KMS-11 (cell line): ENCODE results near the gene TNFSF15.

Experiments used
- H2AFZ ChIP-seq: fragments of 200-600 bp; sonication (generic); 2 replicates; pipeline ENCODE4 v1.6.1; 2016; ENCODE audit warnings: antibody characterized with exemption, mixed run types, low read depth
- H3K27ac ChIP-seq: fragments of 200-600 bp; sonication (generic); 2 replicates; pipeline ENCODE4 v1.6.1; 2016; ENCODE audit warnings: mild to moderate bottlenecking, mixed run types
- H3K27me3 ChIP-seq: fragments of 200-600 bp; sonication (generic); 2 replicates; pipeline ENCODE4 v1.6.1; 2017; ENCODE audit warnings: mild to moderate bottlenecking, low read depth, mixed run types, moderate library complexity; ENCODE audit not compliant: insufficient read depth
- H3K36me3 ChIP-seq: fragments of 200-600 bp; sonication (generic); 2 replicates; pipeline ENCODE4 v1.6.1; 2017; ENCODE audit warnings: mild to moderate bottlenecking, mixed run types; ENCODE audit not compliant: insufficient read depth
- H3K4me1 ChIP-seq: fragments of 200-600 bp; sonication (generic); 2 replicates; pipeline ENCODE4 v1.6.1; 2016; ENCODE audit warnings: mild to moderate bottlenecking, low read depth, mixed run types; ENCODE audit not compliant: poor library complexity, severe bottlenecking
- H3K4me2 ChIP-seq: fragments of 200-600 bp; sonication (generic); 2 replicates; pipeline ENCODE4 v1.7.0; 2016; ENCODE audit warnings: mild to moderate bottlenecking, mixed run types
- H3K4me3 ChIP-seq: fragments of 200-600 bp; sonication (generic); IDR thresholded peaks from 2 replicates; pipeline ENCODE4 v1.6.1; 2017; ENCODE audit warnings: low read depth, low read length, mixed read lengths; ENCODE audit not compliant: insufficient read depth
- H3K79me2 ChIP-seq: fragments of 200-600 bp; sonication (generic); 2 replicates; pipeline ENCODE4 v1.6.1; 2016; ENCODE audit warnings: low read depth, mixed run types; ENCODE audit not compliant: insufficient read depth
- H3K9ac ChIP-seq: fragments of 200-600 bp; sonication (generic); 2 replicates; pipeline ENCODE4 v1.6.1; 2016; ENCODE audit warnings: mild to moderate bottlenecking, mixed run types
- H4K20me1 ChIP-seq: fragments of 200-600 bp; sonication (generic); 2 replicates; pipeline ENCODE4 v1.6.1; 2016; ENCODE audit warnings: mild to moderate bottlenecking, mixed run types; ENCODE audit not compliant: insufficient read depth
- CTCF ChIP-seq: fragments of 200-600 bp; sonication (generic); conservative IDR thresholded peaks from 2 replicates; pipeline ENCODE4 v1.6.1; 2017; ENCODE audit warnings: low read depth, mild to moderate bottlenecking, antibody characterized with exemption, low read length, moderate library complexity, mixed read lengths

Gene TNFSF15

GRCh38 chr9:114836769-114837168, 30.9 kb upstream of the TNFSF15 start:
- no peak overlapping the region for H3K9ac ChIP-seq
- no peak overlapping the region for H3K27ac ChIP-seq
- peaks cover 26% of the 10 kb centered on the region for H3K4me1 ChIP-seq
- no peak overlapping the region for H2AFZ ChIP-seq
- TF ChIP-seq CTCF, result no peak
- H4K20me1 ChIP-seq, result no peaks in the 10 kb centered on the region
- H3K36me3 ChIP-seq, result no peaks in the 10 kb centered on the region
- H3K4me3 ChIP-seq, result no peak overlapping the region
- no peaks in the 10 kb centered on the region for H3K27me3 ChIP-seq
- H3K79me2 ChIP-seq, result no peaks in the 10 kb centered on the region
- no peak overlapping the region for H3K4me2 ChIP-seq

- no peak overlapping the region for H3K27ac ChIP-seq
- H3K36me3 ChIP-seq, result no peaks in the 10 kb centered on the region
- H3K27me3 ChIP-seq, result no peaks in the 10 kb centered on the region
- no peak for TF ChIP-seq CTCF
- no peak overlapping the region for H2AFZ ChIP-seq
- H3K4me1 ChIP-seq, result peaks cover 26% of the 10 kb centered on the region
- no peak overlapping the region for H3K9ac ChIP-seq
- no peaks in the 10 kb centered on the region for H3K79me2 ChIP-seq
- H4K20me1 ChIP-seq, result no peaks in the 10 kb centered on the region
- H3K4me3 ChIP-seq, result no peak overlapping the region
- no peak overlapping the region; the same call in 1 of the 2 replicates for H3K4me2 ChIP-seq
Observed at GRCh38 chr9:114834386-114834785, 28.5 kb upstream of the TNFSF15 start.

GRCh38 chr9:114830546-114830945, 24.7 kb upstream of the TNFSF15 start:
- Histone ChIP-seq H3K79me2 (no peaks in the 10 kb centered on the region), H3K27me3 (no peaks in the 10 kb centered on the region), H4K20me1 (no peaks in the 10 kb centered on the region), H3K27ac (no peak overlapping the region), H3K4me3 (no peak overlapping the region), H3K4me1 (peaks cover 18% of the 10 kb centered on the region), H3K9ac (no peak overlapping the region), H3K4me2 (no peak overlapping the region), H2AFZ (no peak overlapping the region), H3K36me3 (no peaks in the 10 kb centered on the region)
- no peak for TF ChIP-seq CTCF

DNA sequence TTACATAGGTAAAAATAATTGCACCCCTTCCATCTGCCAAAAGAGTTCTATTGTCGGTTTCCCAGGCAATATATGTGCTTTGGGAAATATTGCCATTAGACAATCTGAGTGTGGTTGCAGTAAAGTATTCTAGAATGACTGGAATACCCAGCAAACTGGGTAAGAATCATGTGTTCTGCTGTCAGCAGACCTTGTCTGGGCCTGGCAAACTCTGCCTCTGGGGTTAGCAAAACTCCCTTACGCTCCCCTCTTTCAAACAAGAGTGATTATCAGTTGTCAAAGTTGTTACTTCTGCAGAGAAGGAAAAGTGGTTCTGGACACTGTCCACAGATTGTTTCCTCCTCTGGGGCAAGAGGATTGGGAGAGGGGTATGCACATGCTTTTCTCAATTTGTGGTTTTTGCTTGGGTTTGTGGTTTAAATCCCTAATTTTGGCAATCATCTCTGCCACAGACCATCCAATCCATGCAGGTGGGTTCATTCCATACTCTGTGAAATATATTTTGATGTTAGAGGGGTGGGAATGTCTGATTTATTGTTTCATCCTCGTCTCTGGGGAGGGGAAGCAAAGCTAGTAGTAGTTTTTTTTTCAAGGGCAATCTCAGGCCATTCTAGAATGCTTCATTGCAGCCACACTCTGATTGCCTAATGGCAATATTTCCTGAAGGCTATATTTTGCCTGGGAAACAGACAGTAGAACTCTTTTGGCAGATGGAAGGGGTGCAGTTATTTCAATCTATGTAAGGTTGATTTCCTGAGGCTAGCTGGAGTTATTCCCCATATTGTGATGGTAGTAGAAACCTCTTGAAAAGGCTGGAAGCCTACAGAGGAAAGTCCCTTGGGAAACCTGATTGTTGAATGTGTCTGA, 24.0 kb upstream of the TNFSF15 start:
- Histone ChIP-seq H3K4me1 (peaks cover 11% of the 10 kb centered on the region), H4K20me1 (no peaks in the 10 kb centered on the region), H3K4me3 (no peak overlapping the region), H3K36me3 (no peaks in the 10 kb centered on the region), H3K27me3 (no peaks in the 10 kb centered on the region), H3K27ac (no peak overlapping the region), H3K4me2 (no peak overlapping the region), H3K9ac (no peak overlapping the region), H3K79me2 (no peaks in the 10 kb centered on the region), H2AFZ (no peak overlapping the region)
- no peak for TF ChIP-seq CTCF
